Measurements from ENCODE around the gene TAF10.
A peak's percentile ranks its signal among the peaks of the same experiment; 100 is the strongest.

Gene TAF10

GRCh38 chr11:6612213-6613041, at the start of gene TAF10:
Gene TAF10, minus strand, starts transcription at chr11:6612216. Its CDS starts 27 bp downstream, at chr11:6612189.
- DNase-seq: peak; percentile 75

- no peak for DNase-seq
These were observed 48.7 kb upstream of the TAF10 start for GRCh38 chr11:6660712-6661111.

GRCh38 chr11:6658647-6659046, 46.6 kb upstream of the TAF10 start:
- DNase-seq: no peak

GRCh38 chr11:6657346-6657745, 45.3 kb upstream of the TAF10 start:
- no peak for DNase-seq

GRCh38 chr11:6656936-6657335, 44.9 kb upstream of the TAF10 start:
- DNase-seq: no peak

GRCh38 chr11:6656584-6656915, 44.5 kb upstream of the TAF10 start:
- no peak for DNase-seq

GRCh38 chr11:6655790-6656583, 44.0 kb upstream of the TAF10 start, which contains the start of gene DCHS1:
Gene DCHS1, minus strand, starts transcription at chr11:6655809. Its CDS starts 14,196 bp downstream, at chr11:6641613.
- DNase-seq: no peak

- DNase-seq: no peak
These were observed 43.2 kb upstream of the TAF10 start for GRCh38 chr11:6655020-6655789.

- DNase-seq: no peak
These were observed 42.4 kb upstream of the TAF10 start for GRCh38 chr11:6654281-6655019.

GRCh38 chr11:6653656-6654055, 41.6 kb upstream of the TAF10 start:
- no peak for DNase-seq

GRCh38 chr11:6653097-6653496, 41.1 kb upstream of the TAF10 start:
- DNase-seq: no peak

GRCh38 chr11:6652182-6652581, 40.2 kb upstream of the TAF10 start:
- no peak for DNase-seq

- DNase-seq: no peak
These were observed 39.0 kb upstream of the TAF10 start for GRCh38 chr11:6650980-6651379.

GRCh38 chr11:6650104-6650503, 38.1 kb upstream of the TAF10 start:
- no peak for DNase-seq

- DNase-seq: no peak
These were observed 36.5 kb upstream of the TAF10 start for GRCh38 chr11:6648501-6648900.

- no peak for DNase-seq
These were observed 35.8 kb upstream of the TAF10 start for GRCh38 chr11:6647836-6648235.

- no peak for DNase-seq
These were observed 35.1 kb upstream of the TAF10 start for GRCh38 chr11:6646918-6647679.

- DNase-seq: no peak
These were observed 34.5 kb upstream of the TAF10 start for GRCh38 chr11:6646576-6646917.

- no peak for DNase-seq
These were observed 34.1 kb upstream of the TAF10 start for GRCh38 chr11:6646071-6646470.

- DNase-seq: no peak
These were observed 30.9 kb upstream of the TAF10 start for GRCh38 chr11:6642957-6643356.

- DNase-seq: no peak
These were observed 29.1 kb upstream of the TAF10 start for GRCh38 chr11:6640985-6641701.

Measured in NCI-H2171 (cell line).